Activated naive CD8-positive, alpha-beta T cell treated with anti-CD3 and anti-CD28 coated beads, Interleukin-2, amount 50 U/mL, for 16 hours (primary cell): ENCODE results near the gene PHPT1.
"Not testable (repeated sequence)": the region's sequence is repeated elsewhere in the genome, so short reads cannot be mapped to it uniquely, and the experiment has no call there.

ENCODE experiments used
- DNase-seq: peaks from one replicate; pipeline ENCODE4 v3.0.0-alpha.2; 2020; ENCODE audit warnings: low read depth, low spot score

PHPT1 gene

DNA sequence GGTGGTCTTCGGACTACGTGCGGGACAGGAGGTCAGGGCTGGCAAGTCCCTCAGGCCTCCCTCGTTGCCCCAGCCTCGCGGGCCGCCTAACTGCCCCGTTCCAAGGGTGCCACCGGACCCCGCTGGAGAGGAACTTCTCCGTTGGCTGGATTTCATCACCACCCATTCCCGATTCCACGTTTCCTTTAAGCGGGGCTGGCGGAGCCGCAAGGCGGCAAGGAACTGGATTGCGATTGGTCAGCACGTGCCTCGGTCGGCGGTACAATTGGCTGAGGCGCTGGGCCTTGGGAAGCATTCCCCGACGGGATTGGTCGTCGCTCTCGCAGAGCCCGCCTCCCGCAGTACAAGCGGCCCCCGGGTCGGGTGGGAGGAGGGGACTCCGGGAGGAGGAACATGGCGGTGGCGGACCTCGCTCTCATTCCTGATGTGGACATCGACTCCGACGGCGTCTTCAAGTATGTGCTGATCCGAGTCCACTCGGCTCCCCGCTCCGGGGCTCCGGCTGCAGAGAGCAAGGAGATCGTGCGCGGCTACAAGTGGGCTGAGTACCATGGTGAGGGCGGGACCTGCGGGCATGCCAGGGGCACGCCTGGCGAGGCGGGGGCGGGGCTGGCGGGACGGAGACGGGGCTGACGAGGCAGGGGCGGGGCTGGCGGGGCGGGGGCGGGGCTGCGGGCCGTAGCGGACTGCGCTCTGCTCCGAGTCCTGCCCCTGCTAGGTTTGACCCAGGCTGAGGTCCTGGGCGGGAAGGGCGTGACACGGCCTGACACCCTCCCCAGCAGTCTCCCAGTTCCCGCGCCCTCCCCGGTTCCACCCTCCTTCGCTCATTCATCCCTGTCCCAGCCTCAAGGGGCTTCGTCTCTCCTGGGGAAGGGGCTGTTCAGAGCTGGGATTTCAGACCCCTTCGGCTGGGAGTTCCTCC is at the start of gene PHPT1:
Gene PHPT1, plus strand, starts transcription at position 372 of the 922 bp plus-strand sequence. Its CDS starts 22 bp downstream, at position 394.
- peak; percentile 92 for DNase-seq

DNA sequence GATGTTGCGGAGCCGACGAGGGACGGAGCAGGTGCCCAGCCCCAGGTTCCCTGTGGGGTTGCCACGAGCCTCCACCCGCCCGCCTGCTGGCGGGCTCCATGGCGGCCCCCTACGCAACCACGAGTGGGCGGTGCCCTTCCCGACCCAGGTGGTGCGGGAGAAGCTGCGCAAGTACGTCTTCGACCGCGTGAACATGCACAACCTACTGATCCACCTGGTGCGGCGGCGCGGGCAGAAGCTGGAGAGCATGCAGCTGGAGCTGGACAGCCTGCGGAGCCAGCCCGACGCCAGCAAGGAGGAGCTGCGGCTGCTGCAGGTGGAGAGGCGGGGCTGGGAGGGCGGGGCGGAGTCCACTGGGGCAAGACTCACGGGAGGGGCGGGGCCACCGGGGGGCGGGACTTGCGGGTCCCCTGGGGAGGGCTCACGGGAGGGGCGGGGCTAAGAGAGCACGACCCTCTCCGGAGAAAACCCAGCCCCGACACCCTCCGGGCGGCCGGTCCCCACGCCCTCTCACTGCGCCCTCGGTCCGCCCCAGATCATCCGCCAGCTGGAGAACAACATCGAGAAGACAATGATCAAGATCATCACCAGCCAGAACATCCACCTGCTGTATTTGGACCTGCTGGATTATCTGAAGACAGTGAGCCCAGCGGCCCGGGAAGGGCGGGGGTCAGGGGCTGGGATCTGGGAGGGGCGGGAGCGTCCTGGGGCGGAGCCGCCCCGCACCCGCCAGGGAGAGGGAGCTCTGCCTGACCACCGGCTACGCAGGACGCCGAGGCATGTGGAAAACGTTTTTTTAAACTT is 49.2 kb upstream of the PHPT1 start:
- peak; percentile 81 for DNase-seq

DNA sequence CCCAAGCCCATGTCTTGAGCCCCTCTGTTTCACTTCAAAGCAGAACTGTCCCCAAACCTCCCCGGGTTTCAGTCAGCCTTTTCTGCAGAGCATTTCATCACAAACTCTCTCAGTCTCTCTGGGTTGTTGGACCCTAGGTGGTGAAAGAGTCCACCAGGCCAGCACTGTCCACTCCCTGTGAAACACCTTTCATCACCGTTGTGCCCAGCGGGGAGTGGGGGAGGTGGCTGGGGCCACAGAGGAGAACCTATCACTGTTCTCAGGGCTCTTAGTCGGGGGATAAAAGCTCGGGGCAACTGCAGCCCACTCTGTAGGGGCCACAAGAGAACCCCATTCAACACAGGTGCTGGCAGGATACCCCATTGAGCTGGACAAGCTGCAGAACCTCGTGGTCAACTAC is 46.9 kb upstream of the PHPT1 start:
- no peak for DNase-seq

DNA sequence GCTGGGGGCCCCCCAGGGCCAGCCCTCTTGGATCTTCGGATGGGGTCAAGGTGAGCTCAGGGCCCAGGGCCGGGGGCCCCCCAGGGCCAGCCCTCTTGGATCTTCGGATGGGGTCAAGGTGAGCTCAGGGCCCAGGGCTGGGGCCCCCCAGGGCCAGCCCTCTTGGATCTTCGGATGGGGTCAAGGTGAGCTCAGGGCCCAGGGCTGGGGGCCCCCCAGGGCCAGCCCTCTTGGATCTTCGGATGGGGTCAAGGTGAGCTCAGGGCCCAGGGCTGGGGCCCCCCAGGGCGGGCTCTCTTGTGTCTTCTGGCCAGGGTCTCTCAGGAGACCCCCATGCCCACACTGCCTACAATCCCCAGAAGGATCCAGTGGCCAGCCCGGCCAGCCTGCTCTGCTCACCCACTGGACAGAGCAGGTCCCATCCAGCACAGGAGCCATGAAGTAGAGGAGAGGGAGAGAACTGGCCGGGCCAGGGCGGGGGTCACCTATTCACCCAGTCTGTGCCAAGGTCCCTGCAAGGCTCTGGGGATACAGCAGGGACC is 46.1 kb upstream of the PHPT1 start:
- DNase-seq: not testable (repeated sequence)

DNA sequence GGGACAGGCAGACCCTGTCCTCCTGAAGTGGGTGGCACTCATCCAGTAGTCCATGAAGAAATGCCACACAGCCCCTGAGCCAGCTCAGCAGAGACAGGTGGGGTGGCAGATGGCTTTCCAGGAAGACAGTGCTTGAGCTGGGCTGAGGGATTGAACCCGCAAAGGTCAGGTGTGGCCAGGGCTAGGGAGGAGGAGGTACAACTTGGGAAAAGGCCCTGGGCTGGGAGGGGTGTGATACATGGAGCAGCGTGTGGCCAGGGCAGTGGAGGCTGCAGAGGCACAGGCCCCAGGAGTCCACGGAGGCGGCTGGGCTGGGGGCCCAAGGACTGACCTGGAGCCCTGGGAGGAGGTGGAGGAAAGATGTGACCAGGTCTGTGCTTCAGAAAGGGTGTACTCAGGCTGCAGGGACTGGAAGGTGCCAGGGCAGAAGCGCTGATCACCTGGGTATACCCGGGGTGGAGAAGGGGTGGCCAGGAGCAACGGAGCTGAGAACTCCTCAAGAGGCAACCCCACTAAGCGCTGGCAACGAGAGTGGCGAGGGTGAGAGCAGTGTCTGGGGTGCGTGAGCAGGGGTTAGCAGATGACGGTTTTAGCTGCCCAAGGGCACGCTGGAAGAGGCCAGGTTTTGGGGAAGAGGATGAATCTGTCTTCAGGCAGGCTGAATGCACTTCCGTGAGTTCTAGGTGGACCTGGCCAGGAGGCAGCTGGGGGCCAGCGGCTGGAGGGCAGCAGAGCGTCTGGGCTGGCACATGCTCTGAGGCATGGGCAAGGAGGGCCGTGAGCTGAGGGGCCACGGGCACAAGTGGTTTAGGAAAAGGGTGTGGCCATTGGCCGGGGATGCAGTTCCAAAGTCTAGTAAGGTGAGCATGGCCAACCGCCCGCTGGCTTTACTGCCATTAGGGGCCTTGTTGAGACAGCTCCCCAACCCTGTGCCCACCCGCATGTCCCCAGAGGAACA is 45.4 kb upstream of the PHPT1 start:
- no peak for DNase-seq

DNA sequence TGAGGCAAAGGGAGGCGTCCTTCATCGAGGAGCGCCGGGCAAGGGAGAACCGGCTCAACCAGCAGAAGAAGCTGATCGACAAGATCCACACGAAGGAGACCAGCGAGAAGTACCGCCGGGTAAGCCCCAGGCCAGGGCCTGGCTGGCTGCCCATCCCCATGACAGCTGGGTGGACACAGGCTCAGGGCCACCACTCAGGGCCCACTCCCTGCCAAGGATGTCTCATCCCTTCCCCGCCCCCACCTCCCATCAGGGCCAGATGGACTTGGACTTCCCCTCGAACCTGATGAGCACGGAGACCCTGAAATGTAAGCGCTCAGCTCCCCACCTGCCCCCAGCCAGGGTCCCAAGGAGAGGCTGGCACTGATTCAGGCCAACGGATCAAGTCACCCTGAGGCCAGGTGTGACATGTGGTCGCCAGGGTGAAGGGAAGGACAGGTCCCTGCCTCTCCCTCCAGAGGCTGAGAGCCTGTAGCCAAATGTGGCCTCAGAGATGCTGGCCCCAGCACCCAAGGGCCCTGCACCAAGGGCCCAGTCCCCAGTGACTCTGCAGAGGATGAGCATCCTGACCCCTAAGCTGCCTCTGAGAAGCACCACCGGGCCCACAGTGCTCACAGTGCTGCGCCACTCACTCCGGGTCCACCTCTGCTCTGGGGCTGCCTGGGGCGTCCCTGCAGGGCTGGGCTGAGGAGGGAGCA is 44.6 kb upstream of the PHPT1 start:
- DNase-seq: no peak

DNA sequence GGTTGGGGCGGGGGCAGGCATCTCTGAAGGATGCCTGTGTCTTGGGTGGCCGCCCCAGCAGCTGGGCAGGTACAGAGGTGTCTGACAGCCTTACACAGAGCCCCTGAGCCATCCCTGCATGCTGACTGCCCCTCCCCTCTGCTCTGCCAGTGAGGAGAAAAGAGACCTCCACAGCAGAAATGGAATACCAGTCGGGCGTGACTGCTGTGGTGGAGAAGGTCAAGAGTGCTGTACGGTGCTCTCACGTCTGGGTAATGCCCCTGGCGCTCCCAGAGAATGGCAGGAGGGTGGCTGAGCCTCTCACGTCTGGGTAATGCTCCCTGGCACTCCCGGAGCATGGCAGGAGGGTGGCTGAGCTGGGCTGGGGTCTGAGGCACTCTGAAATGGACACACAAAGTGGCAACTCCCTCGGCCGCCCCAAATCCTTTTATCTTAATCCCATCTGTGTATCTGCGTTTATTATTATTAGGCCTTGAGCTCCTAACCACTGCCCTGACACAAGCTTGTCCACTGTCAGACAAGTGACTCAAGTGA is 43.9 kb upstream of the PHPT1 start:
- DNase-seq: no peak

DNA sequence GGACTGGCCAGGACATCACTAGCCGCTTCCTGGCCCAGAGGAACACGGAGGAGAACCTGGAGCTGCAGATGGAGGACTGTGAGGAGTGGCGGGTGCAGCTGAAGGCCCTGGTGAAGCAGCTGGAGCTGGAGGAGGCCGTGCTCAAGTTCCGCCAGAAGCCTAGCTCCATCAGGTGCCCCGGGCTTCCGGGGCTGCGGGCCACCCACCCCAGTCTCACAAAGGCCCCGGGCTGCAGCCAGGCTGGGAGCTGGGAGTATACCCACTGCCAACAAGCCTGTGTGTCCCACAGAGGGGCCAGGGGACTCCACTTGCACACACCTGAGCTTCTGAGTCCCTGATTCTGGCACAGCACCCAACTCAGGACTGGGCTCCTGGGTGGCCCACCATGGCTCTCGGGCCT is 43.1 kb upstream of the PHPT1 start:
- DNase-seq: no peak

DNA sequence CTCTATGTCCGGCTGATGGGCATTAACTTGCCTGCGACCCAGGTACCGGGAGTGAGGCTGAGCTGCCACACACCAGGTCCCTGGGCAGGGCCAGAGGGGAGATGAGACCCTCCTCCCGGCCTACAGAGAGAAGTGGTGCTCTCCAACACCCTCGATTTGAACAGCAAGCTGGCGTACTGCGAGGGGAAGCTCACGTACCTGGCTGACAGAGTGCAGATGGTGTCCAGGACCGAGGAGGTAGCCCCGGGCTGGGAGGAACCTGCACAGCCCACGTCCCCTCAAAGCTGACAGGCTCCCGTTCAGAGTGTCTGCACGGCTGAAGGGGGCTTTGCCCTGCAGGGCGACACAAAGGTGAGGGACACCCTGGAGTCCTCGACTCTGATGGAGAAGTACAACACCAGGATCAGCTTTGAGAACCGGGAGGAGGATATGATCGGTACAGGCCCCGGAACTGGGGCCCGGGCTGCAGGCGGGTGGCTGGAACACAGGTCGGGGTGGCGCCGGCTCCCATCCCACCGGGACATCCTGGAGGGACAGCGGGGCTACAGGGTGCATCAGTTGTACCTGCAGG is 42.5 kb upstream of the PHPT1 start:
- DNase-seq: no peak

DNA sequence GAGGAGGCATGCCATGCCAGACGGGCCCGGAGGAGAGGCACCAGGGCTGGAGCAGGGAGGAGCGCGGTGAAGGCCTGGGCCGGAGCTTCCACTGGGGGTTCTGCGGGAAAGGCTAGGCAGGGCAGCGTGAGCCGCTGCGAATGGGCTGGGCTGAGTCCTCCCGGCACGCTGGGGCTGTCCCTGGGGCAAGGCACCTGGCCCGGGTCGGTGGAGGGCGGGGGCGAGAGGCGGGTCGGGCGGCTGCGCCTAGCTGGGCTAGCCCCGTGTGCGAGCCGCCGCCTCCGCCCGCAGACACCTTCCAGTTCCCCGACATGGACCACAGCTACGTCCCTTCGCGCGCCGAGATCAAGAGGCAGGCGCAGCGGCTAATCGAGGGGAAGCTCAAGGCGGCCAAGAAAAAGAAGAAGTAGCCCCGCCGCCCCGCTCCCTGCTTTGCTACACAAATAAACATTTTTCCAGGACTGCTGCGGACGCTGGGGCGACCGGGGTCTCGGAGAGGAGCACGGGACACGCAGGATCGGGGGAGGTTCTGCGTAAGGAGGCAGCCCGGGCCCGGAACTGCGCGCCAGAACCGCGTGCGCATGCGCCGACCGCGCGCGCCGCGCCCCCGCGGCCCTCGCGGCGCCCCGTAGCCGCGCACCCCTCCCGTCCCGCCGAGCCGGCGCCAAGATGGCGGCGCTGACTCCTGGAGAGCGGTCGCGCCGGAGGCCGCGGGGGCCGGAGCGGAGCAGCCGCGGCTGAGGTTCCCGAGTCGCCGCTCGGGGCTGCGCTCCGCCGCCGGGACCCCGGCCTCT is 41.7 kb upstream of the PHPT1 start, which contains the start of gene RABL6:
Gene RABL6, plus strand, starts transcription at position 668 of the 794 bp plus-strand sequence. CDS start 249 bp downstream, outside the sequence.
- DNase-seq: peak; percentile 50

DNA sequence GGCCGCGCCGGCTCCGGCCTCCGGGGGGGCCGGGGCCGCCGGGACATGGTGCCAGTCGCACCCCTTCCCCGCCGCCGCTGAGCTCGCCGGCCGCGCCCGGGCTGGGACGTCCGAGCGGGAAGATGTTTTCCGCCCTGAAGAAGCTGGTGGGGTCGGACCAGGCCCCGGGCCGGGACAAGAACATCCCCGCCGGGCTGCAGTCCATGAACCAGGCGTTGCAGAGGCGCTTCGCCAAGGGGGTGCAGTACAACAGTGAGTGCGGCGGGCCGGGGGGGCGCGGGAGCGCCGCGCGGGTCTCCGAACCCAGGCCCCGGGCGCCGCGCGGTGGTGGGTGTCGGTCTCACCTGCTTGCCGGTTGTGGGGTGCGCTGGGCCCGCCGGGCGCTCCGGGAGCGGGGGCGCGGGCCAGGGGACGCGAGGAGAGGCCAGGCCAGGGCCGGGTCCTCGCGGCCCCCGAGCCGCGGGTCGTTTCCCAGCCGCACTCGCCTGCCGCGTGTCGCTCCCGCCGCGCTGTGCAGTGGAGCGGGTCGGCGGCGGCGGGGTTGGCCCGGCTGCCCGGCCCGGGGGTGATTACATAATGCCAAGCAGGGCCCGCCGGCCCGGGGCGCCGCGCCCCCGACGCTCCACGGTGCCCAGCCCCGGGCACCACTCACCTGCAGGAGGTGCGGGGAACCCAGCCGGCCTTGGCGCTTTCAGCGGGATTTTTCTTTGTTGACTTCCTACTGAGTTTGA is 41.0 kb upstream of the PHPT1 start:
- DNase-seq: no peak

DNA sequence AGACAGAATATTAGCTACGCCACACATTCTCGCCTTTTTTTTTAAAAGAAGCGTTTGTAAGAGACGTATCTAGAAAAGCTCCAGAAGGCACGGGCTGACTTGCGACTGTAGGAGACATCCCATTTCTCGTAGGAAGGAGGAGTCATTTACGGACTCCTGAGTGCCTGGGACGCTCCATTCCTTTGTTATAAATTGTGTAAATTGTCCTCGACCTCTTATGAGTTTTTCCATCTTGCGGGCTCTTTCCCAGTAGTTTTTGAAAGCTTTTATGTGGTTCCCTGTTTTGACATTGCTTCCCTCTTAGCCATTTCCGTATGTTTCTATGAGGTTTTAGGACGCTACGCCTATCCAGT is 40.4 kb upstream of the PHPT1 start:
- no peak for DNase-seq

DNA sequence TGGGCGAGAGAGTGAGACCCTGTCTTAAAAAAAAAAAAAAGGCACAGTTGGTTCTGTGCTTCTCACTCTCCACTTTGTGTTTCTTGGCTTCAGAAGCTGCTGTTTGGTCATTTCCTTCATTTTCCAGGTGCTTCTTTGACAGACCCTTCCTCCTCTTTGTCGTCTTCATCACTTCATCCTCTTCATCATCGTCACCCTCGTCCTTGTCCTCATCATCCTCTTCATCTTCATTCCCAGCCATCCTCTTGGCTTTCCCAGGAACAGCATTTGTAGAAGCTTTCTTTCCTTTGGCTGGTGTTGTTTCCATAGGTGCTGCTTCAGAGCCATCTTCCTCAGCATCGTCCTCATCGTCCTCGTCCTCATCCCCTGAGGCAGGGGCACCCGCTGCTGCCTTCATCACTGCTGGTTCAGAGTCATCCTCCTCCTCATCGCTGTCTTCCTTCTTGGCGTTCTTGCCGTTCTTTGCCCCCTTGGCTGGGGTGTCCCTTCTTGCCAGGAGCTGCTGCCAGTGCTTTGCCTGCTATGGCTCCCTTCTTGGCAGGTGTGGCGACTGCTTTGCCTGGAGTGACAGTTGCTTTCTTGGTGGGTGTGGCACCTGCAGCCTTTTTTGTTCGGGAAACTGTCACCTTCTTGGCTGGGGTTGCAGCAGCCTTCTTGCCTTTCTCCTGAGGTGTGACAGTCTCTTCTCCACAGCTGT is 34.3 kb upstream of the PHPT1 start:
- DNase-seq: no peak

DNA sequence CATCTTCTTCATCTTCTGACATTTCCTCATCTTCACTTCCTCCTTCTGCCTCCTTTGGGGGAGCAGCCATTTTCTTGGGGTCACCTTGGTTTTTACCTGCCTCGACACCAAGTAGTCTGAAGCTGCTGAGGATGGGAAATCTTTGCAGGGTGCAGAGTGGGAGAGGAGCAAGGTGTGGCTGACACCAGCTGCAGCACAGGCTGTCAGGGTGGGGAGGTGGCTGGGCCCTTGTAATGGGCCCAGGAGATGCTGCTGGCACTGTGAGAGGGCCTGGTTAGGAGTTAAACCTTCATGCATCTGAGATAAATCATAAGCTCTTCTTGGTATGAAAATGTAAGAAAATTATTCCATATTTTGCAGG is 33.8 kb upstream of the PHPT1 start:
- no peak for DNase-seq

DNA sequence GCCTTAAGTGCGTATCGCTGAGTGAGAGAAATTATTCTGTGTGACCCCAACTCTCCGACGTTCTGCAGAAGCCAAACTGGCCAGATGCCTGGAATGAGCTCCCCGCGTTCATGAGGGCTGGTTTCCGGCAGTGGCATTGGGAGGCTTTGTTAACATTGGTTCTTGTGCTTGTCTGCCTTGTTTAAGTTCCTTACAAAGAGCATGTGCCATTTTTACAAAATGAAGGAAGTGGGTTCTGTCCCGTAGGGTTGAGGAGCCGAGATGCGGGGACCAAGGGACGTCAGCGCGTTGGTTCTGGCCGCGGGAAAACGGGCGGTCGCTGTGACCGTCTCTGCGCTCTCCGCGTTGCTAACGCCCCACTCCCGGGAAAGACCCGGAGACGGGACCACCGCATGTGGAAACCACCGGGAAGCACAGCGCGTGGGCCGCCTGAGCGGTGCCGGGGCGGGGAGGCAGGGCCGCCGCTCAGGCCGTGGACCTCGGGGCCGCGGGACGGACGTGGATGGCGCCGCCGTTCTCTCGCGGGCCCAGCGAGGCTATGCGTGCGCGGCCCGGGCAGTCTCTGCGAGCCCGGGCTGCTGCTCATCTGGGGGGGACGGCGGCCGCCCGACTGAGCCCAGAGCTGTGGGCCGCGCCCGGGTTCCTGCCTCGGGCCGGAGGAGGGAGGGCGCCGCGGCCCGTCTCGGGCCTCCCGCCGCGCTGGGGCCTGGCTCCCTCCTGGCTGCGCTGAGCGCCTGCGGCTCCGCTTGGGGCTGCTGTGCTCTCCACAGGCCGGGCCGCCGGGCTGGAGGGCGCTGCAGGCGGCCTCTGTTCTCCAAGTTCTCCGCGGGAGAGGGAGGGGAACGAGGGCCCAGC is 28.0 kb upstream of the PHPT1 start:
- no peak for DNase-seq

DNA sequence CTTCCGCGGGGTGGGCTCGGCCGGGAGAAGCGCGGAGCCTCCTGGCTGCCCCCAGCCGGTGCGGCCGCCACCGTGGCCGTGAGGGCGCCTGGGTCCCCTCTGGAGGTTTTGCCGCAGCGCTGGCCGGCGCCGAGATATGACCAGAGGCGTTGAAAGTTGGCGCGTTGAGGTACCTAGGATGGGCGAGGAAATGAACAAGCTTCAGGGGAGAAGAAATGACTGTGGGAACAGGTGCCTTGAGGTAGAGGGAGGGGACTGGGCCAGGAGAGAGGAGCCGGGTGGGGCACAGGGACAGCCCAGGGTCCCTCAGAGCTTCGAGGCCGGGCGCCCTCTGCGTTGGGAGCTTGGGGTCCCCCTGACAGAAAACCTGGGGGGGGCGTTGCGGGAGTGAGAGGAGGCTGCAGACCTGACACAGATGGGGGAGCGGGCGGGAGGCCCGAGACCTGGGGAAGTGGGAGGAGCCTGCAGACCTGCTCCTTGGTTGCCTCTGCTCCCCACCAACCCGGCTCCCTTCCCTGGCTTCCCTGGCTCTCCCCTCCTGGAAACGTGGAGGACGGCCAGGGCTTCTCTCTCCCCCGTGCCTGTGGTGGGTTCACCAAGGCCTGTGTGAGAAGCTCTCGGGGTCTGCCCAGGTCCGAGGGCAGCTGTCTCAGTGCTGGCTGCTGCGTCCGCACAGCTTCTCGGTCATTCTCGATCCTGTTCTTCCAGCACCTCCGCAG is 27.2 kb upstream of the PHPT1 start:
- DNase-seq: no peak
